Measurements from ENCODE around the gene DIP2B.

DIP2B gene

GRCh38 chr12:50615145-50615906 is 110.5 kb downstream of the DIP2B start:
- DNase-seq, result no peak

DNA sequence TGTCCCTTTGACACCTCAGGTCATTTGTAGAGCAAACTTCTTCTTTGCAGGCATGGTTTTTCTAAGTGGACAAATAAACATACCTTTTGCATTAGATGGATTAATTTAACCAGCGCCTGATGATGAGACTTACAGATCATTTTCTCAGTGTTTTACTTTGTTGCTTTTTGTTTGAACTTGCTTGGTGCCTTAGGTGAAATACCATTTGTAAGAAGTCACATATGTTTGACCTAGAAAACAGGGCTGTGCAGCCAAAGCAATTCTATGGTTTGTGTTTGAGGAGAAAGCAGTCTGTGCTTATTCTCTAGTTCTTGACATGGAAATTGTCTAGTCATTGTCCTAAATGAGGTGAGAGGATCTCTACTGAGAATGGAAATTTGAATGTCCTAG is 111.1 kb downstream of the DIP2B start:
- DNase-seq, result no peak

DNA sequence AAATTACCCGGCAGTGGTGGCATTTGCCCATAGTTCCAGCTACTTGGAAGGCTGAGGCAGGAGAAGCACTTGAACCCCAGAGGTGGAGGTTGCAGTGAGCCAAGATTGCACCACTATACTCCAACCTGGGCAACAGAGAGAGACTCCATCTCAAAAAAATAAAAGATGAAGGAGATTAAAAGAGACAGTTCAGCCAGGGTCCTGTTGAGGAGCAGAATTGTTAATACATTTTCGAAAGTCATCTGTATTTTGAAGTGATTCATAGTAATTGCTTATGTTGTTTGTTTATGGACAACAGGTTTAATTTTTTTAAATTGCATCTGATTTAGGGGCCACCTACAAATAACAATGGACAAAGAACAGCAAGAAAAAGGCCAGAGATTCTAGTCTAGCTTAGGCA is 112.9 kb downstream of the DIP2B start:
- DNase-seq, result no peak

- DNase-seq, result no peak
These were observed 114.3 kb downstream of the DIP2B start for GRCh38 chr12:50618864-50619609.

- DNase-seq, result no peak
These were observed 114.8 kb downstream of the DIP2B start for GRCh38 chr12:50619610-50619958.

DNA sequence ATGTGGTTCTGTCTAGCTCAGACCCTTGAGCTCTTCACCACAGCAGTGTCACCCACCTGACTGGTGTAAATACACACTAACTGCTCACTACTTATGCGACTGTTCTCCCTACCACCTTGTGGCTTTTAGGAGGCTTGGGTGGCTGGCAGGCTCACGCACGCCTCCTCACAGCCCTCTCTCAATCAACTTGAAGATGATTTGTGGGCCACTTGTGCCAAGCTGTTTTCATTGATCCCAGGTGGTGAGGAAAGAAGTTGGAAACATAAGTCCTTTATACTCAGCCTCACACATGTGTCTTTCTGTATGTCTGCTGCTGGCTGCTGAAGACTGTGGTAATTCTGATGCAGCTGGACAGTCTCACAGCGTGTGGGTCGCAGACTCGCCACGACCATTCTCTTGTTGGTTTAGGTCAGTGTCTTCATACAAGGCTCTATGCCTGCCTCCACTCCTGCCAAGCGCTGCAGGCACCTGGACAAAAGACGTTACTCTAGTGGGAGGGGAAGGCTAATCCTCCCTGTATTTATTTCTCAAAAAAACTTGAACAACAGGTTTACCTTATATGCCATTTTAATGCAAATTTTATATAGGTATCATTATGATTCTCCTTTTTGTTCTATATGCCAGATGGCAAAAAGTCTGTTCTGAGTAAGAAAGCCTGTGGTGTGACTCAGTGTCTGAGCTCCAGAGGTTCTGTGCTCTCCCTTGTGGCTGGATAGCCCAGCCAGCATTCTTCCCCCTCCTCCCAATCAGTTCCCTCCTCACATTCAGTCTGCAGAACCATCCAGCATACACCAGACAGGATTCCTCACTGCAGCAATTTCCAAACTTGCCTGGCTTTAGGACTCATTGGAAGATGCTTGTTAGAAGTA is 115.6 kb downstream of the DIP2B start:
- DNase-seq, result no peak

GRCh38 chr12:50620978-50621360 is 116.2 kb downstream of the DIP2B start:
- no peak for DNase-seq

DNA sequence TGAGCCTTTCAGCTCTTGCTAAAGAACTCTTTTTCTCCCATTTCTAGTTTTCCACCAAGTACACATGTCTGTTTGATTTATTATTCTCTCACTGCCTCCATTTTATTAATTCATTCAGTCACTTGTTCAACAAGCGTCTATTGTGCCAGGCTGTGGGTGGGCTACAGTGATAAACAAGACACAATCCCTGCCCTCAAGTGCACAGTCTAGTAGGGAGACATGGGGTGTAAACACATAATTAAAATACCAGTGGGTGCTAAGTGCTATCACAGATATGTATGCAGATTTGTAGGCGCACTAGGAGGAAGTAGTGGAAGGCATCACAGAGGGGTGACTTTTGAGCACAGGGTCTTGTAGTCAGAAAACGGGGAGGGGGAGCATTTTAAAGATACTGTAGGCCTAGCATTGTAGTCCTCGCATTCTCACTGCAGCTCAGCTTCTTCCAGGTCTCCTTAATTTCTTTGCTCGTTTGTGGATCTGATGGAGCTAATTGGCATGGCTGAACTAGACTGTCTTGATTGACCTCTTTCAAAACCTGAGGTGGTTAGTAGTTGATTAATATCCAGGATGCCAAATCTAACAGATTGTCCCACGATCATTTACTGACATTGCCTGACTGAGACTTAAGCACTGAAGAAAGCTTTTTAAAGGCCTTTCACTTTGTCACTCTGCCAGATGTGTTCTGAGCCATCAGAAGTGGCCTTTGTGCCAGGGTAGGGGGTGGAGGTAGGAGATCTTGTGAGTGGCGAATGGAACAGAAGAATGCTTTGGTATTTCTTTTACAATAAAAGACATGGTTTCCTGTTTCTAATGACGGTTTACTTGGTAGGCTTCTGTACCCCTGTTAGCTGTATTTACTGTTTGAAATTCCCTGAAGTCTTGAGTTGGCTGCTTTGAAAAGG is 116.9 kb downstream of the DIP2B start:
- no peak for DNase-seq

DNA sequence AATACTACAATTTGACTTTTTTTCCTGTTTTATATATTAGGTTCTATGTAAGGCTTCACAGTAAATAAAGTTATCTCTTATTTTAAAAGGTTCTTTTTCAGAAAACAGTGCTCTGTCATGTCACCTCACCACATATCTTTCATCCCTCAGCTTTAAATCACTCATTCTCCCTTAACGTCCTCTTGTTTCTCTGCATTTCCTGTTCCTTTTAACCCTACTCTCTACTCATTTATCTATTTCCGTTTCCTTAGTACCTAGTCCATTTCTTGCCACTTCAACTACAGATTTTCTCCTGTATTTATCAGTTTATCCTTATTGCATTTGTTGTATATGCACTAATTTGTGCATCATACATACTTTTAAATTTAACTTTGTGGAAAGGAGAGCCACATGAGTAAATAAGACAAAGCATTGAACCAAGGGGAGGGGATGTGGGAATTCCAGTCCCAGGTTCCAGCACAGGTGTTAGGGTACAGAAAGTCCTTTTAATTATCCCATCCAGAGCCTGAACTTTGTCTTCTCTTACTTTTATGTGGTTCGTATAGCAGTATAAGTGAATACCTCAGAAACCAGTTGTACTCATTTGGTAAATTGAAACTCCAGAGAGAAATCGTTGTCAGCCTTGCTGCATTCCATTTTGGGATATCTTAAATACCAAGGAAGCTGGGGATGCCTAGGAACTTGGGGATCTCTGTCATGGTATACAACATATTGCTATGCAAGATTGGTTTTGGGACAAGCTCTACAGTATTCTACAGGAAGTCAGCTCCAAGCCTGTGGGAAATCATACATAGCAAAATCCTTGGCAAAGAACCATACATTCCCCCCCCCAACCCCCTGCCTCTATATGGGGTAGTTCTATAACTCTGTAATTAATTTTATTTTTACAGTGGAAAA is 120.5 kb downstream of the DIP2B start:
- DNase-seq, result peak; percentile 11

GRCh38 chr12:50626026-50626425 is 121.2 kb downstream of the DIP2B start:
- peak; percentile 90 for DNase-seq

- no peak for DNase-seq
These were observed 122.7 kb downstream of the DIP2B start for GRCh38 chr12:50627491-50627890.

- DNase-seq, result no peak
These were observed 123.6 kb downstream of the DIP2B start for GRCh38 chr12:50628394-50628793.

GRCh38 chr12:50633955-50634354 is 129.2 kb downstream of the DIP2B start:
- peak; percentile 24 for DNase-seq

- DNase-seq, result no peak
These were observed 129.6 kb downstream of the DIP2B start for GRCh38 chr12:50634379-50634778.

- no peak for DNase-seq
These were observed 130.6 kb downstream of the DIP2B start for GRCh38 chr12:50635364-50635763.

GRCh38 chr12:50635857-50636256 is 131.1 kb downstream of the DIP2B start:
- DNase-seq, result no peak

DNA sequence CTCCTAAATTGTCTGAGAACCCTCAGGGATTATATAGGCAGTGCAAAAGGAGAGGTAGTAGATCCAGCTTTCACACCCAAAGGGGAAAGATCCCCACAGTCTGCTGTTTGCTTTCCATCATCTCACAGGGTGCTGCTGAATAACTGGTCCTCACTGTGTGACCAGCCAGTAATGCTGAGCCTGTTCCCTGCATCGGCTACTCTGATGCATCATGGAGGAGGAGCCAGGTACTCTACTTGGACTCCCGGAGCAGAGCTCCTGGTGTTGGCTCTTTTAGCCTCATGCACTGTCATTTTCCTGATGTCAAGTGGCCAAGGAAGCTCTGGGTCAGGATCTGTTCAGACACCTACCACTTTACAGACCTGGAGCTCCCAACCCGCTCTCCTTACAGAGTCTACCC is 131.7 kb downstream of the DIP2B start:
- no peak for DNase-seq

DNA sequence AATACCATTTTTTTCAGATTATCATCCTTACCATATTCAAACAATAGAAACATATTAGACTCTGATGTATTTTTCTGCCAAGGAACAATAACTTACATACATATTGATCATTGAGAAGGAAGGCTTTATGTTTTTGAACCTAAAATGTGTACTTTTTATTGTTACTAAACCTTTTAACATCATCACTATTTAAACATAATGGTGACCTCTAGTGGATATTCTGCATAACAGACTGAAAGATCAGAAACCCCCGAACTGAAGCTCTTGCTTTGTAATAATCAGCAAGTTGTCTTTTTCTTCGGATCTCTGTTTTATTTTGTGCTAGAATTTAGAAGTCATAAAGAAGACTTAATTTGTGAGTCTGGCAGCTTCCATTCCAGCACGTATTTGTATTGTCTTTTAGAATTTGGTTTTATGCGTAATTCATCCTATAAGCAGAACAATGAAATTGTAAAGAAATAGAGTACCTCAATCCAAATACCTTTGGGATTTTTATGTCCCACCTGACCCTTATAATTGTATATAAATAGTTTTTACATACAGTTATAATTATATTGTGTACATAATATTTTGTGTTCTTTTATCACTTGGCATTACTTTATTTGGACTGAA is 133.2 kb downstream of the DIP2B start:
- peak; percentile 58 for DNase-seq

- DNase-seq, result no peak
These were observed 133.7 kb downstream of the DIP2B start for GRCh38 chr12:50638482-50638880.

- no peak for DNase-seq
These were observed 134.9 kb downstream of the DIP2B start for GRCh38 chr12:50639721-50640120.

- DNase-seq, result no peak
These were observed 135.6 kb downstream of the DIP2B start for GRCh38 chr12:50640321-50640939.

Measured in MV-4-11 (cell line).